ENCODE measurements around the gene RAB7B.

DNA sequence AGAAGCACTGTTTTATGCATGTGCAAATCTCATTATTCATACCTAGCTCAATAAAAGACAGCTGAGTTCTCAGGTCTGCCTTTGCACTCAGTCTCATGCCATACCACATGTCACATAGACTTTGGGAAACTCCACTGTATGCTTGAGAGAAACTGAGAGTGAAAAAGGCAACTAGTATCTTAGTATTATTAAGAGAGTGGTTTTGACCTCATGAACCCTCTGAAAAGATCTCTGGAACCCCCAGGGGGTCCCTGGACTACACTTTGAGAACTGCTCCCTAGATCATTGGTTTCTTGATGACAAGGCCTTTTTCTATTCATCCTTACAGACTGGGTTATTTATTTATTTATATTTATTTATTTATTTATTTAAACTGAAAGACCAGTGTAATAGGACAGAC, 46.1 kb upstream of the RAB7B start:
- no peak for TF ChIP-seq CTCF (IDR thresholded peaks at IDR 0.05)
- TF ChIP-seq POLR2A (IDR thresholded peaks at IDR 0.05), result no peak
- no peak for TF ChIP-seq POLR2AphosphoS5 (IDR thresholded peaks at IDR 0.05)
- no peak for TF ChIP-seq EP300 (IDR thresholded peaks at IDR 0.05)
